SU-DHL-6 (cell line): ENCODE results near the gene CRISPLD2.

Experiments used
- EZH2phosphoT487 ChIP-seq: fragments of 200-600 bp; sonication (generic), shearing (Covaris generic); conservative IDR thresholded peaks from 2 replicates; pipeline ENCODE4 v1.6.1; 2018; ENCODE audit warnings: mild to moderate bottlenecking, antibody characterized with exemption, low read length, moderate library complexity, mixed read lengths
- TF ChIP-seq, protein P1 (sequence below): fragments of 200-600 bp; sonication (generic); IDR thresholded peaks from one replicate; pipeline ENCODE4 v1.5.1; 2017; ENCODE audit warnings: antibody characterized with exemption, mild to moderate bottlenecking, low read length, moderate library complexity; ENCODE audit not compliant: insufficient read depth, poor library complexity, severe bottlenecking

DNA sequence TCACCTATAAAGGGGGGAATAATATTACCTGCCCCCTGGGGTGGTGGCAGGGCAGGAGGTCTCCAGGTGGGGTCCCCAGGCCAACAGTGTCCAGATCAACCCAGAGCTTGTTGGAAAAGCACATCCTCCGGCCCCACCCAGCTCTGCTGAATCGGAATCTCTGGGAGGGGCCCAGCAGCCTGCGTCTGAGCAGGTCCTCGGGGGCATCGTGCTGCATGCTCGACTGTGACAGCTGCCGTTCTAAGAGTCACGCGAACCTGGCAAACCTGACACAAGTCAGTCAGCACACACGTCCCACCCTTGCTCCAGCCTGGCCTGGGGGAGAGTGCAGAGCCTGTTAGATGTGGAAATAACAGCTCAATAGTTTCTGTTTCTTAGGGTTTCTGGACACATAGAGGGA is 72.3 kb downstream of the CRISPLD2 start:
- TF ChIP-seq, protein P1, sequence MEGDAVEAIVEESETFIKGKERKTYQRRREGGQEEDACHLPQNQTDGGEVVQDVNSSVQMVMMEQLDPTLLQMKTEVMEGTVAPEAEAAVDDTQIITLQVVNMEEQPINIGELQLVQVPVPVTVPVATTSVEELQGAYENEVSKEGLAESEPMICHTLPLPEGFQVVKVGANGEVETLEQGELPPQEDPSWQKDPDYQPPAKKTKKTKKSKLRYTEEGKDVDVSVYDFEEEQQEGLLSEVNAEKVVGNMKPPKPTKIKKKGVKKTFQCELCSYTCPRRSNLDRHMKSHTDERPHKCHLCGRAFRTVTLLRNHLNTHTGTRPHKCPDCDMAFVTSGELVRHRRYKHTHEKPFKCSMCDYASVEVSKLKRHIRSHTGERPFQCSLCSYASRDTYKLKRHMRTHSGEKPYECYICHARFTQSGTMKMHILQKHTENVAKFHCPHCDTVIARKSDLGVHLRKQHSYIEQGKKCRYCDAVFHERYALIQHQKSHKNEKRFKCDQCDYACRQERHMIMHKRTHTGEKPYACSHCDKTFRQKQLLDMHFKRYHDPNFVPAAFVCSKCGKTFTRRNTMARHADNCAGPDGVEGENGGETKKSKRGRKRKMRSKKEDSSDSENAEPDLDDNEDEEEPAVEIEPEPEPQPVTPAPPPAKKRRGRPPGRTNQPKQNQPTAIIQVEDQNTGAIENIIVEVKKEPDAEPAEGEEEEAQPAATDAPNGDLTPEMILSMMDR: no peak
- no peak for TF ChIP-seq EZH2phosphoT487
